Type B pancreatic cell (in vitro differentiated cells): Measurements from ENCODE around the gene MRPS15. TPM values are rescaled to one million over a fixed set of nuclear protein-coding genes. Genes with fewer than 3 reads are reported as not detected.

Experiments used
- DNase-seq: peaks from one replicate; pipeline ENCODE4 v3.0.0; 2021; ENCODE audit warnings: mixed read lengths; ENCODE audit not compliant: unreplicated experiment; ENCODE audit errors: extremely low spot score
- H3K27ac Mint-ChIP-seq: 2 replicates; pipeline ENCODE4 v1.8.0; 2021; ENCODE audit warnings: mild to moderate bottlenecking, mixed read lengths
- H3K27me3 Mint-ChIP-seq: 2 replicates; pipeline ENCODE4 v1.8.0; 2021; ENCODE audit warnings: mixed read lengths
- H3K36me3 Mint-ChIP-seq: 2 replicates; pipeline ENCODE4 v1.8.0; 2021; ENCODE audit warnings: mixed read lengths
- H3K4me1 Mint-ChIP-seq: one replicate; pipeline ENCODE4 v1.8.0; 2021; ENCODE audit warnings: mixed read lengths; ENCODE audit not compliant: unreplicated experiment
- H3K4me3 Mint-ChIP-seq: 2 replicates; pipeline ENCODE4 v1.8.0; 2021; ENCODE audit warnings: mild to moderate bottlenecking, mixed read lengths
- H3K9me3 Mint-ChIP-seq: 2 replicates; pipeline ENCODE4 v1.8.0; 2021; ENCODE audit warnings: mixed read lengths
- total RNA-seq: library from RNA; stranded (reverse); gene quantifications from 2 replicates; pipeline ENCODE4 v1.2.1, GENCODE V29; 2021; ENCODE audit warnings: low replicate concordance
- TF ChIP-seq, protein P1 (sequence below): fragments of 200-600 bp; sonication (generic); conservative IDR thresholded peaks from 2 replicates; pipeline ENCODE4 v1.5.0; 2021; ENCODE audit warnings: antibody characterized with exemption, mild to moderate bottlenecking

The MRPS15 gene
- total RNA-seq, 1 donor from 2014 or later = 69.4 TPM

GRCh38 chr1:36458910-36459309 lies 5.3 kb downstream of the MRPS15 start:
- Mint-ChIP-seq H3K36me3 (peaks cover 28% of the 10 kb centered on the region), H3K9me3 (no peaks in the 10 kb centered on the region), H3K27me3 (no peaks in the 10 kb centered on the region), H3K4me3 (no peak overlapping the region), H3K4me1 (no peaks in the 10 kb centered on the region), H3K27ac (no peak overlapping the region)
- TF ChIP-seq, protein P1, sequence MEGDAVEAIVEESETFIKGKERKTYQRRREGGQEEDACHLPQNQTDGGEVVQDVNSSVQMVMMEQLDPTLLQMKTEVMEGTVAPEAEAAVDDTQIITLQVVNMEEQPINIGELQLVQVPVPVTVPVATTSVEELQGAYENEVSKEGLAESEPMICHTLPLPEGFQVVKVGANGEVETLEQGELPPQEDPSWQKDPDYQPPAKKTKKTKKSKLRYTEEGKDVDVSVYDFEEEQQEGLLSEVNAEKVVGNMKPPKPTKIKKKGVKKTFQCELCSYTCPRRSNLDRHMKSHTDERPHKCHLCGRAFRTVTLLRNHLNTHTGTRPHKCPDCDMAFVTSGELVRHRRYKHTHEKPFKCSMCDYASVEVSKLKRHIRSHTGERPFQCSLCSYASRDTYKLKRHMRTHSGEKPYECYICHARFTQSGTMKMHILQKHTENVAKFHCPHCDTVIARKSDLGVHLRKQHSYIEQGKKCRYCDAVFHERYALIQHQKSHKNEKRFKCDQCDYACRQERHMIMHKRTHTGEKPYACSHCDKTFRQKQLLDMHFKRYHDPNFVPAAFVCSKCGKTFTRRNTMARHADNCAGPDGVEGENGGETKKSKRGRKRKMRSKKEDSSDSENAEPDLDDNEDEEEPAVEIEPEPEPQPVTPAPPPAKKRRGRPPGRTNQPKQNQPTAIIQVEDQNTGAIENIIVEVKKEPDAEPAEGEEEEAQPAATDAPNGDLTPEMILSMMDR = no peak
- no peak for DNase-seq

GRCh38 chr1:36457691-36458090 lies 6.5 kb downstream of the MRPS15 start:
- Mint-ChIP-seq H3K27ac (no peak overlapping the region), H3K4me1 (no peaks in the 10 kb centered on the region), H3K9me3 (no peaks in the 10 kb centered on the region), H3K27me3 (no peaks in the 10 kb centered on the region), H3K4me3 (no peak overlapping the region), H3K36me3 (peaks cover 28% of the 10 kb centered on the region)
- TF ChIP-seq, protein P1 = no peak
- DNase-seq = no peak

GRCh38 chr1:36456391-36456928 lies 7.7 kb downstream of the MRPS15 start:
- no peaks in the 10 kb centered on the region for H3K27me3 Mint-ChIP-seq
- H3K36me3 Mint-ChIP-seq = peaks cover 25% of the 10 kb centered on the region
- H3K4me1 Mint-ChIP-seq = peaks cover 3% of the 10 kb centered on the region
- H3K4me3 Mint-ChIP-seq = no peak overlapping the region
- TF ChIP-seq, protein P1 = no peak
- DNase-seq = no peak
- H3K27ac Mint-ChIP-seq = no peak overlapping the region
- no peaks in the 10 kb centered on the region for H3K9me3 Mint-ChIP-seq

DNA sequence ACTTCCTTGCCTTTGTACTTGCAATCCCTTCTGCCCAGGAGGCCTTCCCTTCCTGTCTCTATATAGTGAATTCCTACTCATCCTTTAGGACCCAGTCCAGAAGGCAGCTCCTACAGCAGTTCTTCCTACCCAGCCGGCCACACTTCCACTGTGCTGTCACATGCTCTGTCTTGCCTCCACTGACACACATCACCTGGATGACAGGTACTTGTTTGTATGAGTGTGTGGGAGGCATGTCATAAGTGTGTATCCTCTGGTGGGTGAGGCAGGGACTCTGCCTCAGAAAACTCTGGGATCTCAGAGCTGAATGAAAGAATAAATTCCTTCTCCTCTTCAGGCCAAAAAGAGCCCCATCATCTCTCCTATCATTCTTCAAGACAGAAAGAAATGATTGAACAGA lies 8.8 kb downstream of the MRPS15 start:
- Mint-ChIP-seq H3K27me3 (no peaks in the 10 kb centered on the region), H3K4me1 (peaks cover 5% of the 10 kb centered on the region), H3K36me3 (peaks cover 18% of the 10 kb centered on the region), H3K27ac (no peak overlapping the region), H3K9me3 (no peaks in the 10 kb centered on the region), H3K4me3 (no peak overlapping the region)
- DNase-seq = no peak
- TF ChIP-seq, protein P1 = no peak

DNA sequence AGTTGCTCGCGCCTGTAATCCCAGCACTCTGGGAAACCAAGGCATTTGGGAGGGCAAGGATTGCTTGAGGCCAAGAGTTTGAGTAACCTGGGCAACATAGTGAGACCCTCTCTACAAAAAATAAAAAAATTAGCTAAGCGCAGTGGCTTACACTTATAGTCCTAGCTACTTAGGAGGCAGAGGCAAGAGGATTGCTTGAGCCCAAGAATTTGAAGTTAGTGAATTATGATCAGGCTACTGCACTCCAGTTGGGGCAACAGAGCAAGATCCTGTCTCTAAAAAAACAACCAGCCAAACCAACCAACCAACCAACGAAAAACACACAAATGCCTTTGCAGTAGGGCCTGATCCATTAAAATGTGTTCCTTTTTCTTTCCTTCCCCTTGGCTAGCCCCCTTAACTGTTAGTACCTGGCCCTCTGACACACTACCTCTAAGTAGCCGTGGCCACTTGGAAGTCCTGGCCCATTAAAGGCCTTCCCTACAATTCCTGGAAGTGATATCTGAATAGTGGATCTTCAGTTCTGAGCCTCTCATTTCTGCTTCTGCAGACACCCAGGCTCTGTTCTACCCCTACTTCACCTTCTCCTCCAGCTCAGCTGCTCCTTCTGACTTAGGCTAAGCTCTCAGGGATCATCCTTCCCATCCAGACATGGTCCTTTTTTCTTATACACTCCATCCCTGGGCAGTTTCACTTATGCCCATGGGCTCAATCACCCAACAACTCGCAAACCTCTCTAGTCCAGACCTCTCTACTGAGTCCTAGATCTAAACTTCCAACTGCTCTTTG lies 10.4 kb downstream of the MRPS15 start:
- Mint-ChIP-seq H3K36me3 (peaks cover 18% of the 10 kb centered on the region), H3K4me1 (peaks cover 16% of the 10 kb centered on the region), H3K9me3 (no peaks in the 10 kb centered on the region), H3K27ac (peak overlapping the region; percentile 15), H3K4me3 (no peak overlapping the region), H3K27me3 (no peaks in the 10 kb centered on the region)
- no peak for DNase-seq
- TF ChIP-seq, protein P1 = no peak
